HG02763 (cell line): ENCODE measurements around the gene LBHD1.
A peak's percentile ranks its signal among the peaks of the same experiment; 100 is the strongest.
"Not testable (repeated sequence)": the region's sequence is repeated elsewhere in the genome, so short reads cannot be mapped to it uniquely, and the experiment has no call there.

Experiments
- ATAC-seq: cut with Tn5 transposase; IDR thresholded peaks from one replicate; pipeline ENCODE4 v1.9.1; 2021; ENCODE audit warnings: mild to moderate bottlenecking, moderate library complexity; ENCODE audit not compliant: unreplicated experiment

Gene LBHD1

DNA sequence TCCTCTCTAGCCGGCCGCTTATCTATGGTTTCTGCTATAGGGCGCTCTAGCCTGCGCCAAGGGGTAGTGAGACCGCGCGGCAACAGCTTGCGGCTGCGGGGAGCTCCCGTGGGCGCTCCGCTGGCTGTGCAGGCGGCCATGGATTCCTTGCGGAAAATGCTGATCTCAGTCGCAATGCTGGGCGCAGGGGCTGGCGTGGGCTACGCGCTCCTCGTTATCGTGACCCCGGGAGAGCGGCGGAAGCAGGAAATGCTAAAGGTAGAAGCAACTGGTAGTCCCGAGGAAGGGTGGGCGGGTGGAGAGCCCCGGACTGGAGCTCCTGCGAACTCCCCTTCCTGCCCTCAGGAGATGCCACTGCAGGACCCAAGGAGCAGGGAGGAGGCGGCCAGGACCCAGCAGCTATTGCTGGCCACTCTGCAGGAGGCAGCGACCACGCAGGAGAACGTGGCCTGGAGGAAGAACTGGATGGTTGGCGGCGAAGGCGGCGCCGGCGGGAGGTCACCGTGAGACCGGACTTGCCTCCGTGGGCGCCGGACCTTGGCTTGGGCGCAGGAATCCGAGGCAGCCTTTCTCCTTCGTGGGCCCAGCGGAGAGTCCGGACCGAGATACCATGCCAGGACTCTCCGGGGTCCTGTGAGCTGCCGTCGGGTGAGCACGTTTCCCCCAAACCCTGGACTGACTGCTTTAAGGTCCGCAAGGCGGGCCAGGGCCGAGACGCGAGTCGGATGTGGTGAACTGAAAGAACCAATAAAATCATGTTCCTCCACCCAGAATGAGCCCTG, at the start of gene LBHD1, which contains the start of gene UQCC3:
TSS of gene LBHD1 (minus strand) at position 660 of the 782 bp plus-strand sequence. CDS start 2,236 bp downstream, outside the sequence.
TSS of gene UQCC3 (plus strand) at position 66 of the 782 bp plus-strand sequence. CDS start at position 139, 73 bp downstream.
- peak; percentile 52 for ATAC-seq

DNA sequence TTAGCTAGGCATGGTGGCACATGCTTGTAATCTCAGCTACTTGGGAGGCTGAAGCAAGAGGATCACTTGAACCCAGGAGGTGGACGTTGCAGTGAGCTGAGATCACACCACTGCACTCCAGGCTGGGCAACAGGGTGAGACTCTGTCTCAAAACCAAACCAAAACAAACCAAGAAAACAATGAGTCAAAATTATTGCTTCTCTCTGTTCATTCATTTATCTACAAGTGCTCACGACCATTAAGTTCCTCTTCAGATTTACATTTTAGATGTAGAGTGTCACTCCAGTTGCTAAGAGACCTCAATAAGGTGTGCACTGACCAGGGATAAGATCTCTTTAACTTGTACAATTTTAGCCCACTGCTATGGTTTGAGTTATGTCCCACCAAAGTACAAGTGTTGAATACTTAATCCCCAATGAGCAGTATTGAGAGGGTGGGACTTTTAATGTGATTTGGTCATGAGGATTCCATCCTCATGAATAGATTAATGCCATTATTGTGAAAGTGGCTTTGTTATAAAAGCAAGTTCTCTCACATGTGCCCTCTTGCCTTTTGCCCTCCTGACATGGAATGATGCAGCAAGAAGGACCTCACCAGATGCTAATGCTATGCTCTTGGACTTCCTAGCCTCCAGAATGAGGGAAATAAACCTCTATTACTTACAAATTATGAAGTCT, 47.4 kb upstream of the LBHD1 start:
- no peak for ATAC-seq

DNA sequence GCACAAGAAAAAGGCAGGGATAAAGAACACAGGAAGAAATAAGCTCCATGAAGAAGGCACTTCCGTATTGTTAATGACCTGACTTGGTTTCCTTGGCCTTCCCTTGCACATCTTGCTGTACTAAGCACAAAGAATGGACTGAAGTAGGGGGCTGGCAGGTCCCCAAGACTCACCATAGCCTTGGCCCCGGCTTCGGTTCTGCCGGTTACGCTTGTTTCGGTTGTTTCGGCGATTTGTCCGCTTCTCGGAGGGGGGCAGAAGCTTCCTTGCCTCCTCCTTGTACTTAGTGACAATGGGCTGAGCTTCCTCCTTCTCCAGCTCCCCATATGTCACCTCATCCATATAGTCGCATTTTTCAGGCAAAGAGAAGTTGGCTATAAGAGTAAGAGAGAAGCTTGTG, 44.7 kb upstream of the LBHD1 start:
- ATAC-seq = no peak

DNA sequence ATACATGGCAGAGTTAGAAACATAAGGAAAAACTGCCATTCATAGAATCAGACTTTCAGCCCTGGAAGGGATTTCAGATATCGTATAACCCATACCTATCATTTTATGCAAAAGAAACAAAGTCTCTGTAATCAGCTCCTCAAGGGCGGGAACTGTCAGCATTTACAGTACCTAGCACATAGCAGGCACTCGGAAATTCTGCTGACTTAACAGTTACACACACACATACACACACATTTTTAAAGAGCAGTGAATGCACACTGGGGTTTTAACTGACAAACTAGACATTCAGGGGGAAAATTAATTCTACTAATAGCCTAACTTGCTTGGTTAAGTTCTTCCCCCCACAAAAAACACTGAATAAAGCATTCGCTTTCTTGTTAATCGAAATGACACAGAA, 44.1 kb upstream of the LBHD1 start:
- no peak for ATAC-seq

DNA sequence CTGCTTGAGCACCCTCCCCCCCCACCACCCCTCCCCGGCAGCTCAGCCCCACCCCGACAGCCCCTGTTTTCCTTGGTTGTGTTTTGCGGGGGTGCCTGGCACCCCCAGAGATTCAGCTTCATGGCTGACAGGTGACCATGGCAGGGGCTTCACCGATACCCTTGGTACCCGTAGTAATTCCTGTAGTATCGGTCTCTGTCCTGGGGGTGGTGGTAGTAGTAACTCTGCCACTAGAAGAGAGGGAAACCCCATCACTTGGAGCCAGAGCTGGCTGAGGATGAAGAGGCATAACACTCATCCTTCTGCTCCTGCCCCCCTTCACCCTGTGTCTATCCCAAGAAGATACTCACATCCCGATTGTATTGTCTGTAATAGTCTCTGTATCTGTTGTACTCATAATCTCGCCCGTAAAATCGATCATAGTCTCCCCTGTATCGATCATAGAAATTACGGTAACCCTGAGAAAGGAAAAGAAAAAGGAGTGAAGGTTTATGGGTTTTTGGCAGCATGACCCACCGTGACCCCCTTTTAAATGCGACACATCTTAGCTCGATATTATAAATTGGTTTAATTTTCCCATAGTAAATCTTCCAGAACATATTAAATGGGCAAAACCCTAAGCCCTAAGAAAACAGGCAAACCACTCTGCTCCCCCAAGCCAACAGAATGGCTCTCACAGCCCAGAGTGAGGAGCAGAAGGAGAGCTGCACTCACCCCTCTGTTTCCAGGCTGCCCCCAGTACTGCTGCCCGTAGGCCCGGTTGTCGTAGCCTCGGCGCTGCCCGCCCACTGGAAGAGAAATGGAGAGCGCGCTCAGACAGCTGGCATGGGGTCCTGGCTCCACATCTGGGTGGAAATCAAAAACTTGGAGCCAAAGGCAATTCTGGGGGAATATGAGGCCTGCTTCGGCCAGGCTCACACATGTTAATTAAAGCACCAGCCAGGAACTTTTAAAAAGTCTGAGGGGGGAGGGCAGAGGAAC, 43.4 kb upstream of the LBHD1 start:
- ATAC-seq = no peak

DNA sequence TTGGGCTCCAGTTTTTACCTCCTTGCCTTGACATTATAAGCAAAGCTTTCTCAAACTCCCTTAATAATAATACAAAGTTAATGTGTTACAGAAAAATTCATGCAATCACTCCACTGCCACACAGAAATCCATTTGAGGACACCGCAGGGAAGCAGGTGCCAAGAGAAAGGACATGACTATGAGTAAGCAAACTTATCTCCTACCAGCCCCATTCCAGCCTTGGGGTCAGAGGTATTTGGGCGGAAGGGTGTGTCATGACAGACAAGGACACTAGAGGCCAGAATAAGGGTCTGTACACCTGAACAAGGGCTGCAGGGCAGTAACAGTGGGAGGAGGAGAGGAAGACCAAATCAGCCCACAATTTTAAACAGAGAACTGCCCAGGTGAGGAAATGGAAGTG, 41.3 kb upstream of the LBHD1 start:
- no peak for ATAC-seq

DNA sequence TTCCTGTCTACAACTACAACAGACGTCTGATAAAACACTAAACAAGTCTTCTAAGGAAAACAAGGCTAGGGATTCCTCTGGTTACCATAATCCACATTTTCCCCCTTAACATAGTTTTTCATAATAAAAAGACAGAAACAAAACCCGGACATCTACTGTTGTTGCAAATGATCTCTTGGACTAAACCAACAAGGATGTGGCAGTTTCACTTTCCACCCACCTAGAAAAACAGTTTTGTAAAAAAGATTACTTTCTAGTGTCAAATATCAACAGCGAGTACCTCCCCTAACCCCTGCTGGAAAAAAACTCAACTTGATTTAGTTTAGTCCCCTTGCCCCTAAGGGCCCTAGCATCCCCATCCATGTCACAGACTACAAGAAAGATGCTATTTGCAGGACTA, 40.8 kb upstream of the LBHD1 start:
- no peak for ATAC-seq

DNA sequence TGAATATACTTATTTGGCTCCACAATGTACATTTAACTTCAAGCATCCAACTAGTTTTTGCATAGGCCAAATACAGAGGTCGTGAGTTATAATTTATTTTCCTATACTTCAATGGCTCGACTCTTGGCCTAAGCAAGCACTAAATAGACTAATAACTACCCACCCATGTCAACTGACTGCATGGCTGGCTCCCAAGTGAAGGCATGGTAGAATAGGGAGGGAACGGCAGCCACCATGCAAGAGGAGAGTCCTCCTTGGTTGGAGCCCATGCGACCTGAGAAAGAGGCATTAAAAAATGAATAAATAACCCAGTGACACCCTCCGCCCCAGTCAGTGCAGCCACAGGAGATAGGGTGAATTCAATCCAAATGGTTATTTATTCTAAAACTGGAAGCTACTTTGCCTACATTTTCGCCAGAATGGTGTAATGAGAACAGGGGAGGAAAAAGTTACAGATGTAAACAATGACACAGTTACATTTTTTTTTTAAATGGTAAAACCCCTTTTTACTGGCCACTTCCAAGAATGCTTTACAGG, 40.3 kb upstream of the LBHD1 start:
- ATAC-seq = no peak

DNA sequence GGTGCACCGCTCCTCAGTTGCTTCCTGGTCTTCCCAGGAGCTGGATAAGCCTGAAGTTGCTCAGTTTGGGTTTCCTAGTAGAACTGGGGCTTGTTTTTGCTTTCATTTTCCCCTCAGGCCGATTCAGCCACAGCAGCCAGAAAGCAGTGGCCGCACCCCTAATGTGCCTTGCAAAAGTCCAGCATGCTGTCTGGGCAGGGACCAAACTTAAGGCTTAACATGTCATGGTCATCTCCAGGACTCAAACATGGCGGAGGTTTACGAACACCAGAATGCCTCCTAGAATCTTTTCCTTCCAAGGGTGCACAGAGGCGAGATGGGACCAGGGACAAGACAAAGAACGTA, 37.9 kb upstream of the LBHD1 start:
- ATAC-seq = no peak

DNA sequence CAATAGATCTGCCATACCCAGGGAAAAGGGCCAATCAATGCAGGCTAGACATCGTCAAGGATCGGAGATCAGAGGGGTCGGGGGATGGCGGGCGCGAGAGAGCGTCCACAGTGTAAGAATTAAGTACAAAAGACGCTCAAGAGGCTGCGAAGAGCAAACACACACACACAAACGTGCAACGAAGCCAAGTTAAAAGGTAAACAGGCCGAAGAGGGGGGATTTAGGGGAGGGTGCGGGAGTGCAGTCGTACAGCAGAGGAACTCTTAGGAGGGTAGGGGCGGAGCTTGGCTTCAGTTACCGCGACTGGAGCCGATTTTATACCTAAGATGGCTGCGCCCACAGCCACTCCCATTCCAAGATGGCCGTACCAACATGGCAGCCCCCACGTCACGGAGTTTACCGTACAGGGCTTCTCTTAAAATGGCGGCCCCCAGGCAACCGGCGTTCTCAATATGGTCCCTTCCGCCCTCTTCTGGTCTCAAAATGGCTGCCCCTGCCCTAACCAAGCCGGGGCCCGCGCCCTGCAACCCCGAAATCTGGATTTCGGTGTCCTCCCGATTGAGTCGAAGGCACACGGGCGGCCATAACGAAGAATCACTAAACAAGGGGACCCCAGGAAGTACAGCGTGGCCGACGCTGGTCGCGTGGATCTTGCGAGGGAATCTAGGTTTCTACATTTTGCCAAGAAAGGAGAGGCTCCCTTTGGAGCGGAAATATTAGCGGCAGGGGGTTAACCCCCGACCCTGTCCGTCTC, 37.4 kb upstream of the LBHD1 start:
- peak; percentile 66 for ATAC-seq

DNA sequence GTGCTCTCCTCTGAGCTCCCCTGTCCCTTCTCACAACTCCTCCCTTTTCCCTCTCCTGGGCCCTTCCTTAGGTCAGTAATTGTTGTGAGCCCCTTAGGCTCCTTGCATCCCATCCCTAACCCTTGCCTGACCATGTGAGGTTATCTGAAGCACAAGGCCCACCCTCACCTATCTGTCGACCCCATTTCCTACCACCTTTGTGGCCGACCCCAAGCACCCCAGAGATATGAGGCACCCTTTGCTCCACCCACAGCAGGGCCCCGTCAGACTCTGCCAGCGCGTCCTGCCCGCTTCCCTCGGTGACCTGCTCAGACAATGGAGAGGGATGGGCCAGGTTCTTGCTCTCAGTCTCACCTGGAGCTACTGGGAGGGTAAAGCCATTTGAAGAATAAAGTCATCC, 36.7 kb upstream of the LBHD1 start:
- ATAC-seq = no peak

DNA sequence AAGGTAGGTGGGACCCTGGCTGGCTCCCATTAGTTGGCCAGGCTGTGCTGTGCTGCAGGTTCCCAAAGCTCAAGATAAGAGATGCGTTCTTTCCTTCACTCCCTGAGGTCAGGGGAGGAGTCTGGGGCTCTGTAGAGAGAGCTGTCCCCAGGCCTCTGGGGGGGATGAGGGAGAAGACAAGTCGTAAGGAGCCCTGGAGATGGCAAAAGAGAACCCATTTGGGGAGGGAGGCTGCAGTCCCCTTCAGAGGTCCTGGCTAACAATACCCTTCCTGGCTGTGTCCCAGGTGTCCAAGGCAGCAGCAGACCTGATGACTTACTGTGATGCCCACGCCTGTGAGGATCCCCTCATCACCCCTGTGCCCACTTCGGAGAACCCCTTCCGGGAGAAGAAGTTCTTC, 36.3 kb upstream of the LBHD1 start:
- ATAC-seq = no peak

DNA sequence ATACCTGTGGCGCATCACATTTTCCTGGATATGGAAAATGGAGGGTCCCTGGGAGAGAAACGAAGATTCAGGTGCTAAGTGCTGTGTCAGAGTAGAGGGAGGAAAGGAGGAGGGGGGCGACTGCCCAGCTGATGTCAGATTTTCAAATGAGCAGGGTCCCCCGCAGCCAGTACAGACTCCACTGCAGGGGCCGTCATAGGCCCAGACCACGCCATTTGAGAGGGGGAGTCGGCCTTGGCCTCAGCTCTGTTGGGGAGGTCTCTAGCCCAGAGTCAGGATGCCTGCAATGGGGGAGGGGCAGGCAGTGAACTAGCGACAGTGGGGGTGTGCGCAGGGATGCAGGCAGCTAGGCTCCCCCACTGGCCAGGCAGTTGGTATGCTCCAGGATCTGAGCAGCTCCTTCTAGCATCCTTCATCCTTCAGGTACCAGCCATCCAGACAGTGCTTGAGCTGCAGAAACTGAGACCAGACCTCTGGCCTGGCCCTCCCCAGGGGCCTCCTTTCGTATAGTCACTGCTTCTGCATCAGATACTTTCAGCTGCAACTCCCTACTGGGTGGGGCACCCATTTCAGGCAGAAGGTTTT, 35.3 kb upstream of the LBHD1 start, which contains the start of the genes BSCL2 and GNG3:
TSS of gene BSCL2 (minus strand) at position 148 of the 585 bp plus-strand sequence. CDS start 229 bp downstream, outside the sequence.
TSS of gene GNG3 (plus strand) at position 400 of the 585 bp plus-strand sequence. CDS start 620 bp downstream, outside the sequence.
- no peak for ATAC-seq

DNA sequence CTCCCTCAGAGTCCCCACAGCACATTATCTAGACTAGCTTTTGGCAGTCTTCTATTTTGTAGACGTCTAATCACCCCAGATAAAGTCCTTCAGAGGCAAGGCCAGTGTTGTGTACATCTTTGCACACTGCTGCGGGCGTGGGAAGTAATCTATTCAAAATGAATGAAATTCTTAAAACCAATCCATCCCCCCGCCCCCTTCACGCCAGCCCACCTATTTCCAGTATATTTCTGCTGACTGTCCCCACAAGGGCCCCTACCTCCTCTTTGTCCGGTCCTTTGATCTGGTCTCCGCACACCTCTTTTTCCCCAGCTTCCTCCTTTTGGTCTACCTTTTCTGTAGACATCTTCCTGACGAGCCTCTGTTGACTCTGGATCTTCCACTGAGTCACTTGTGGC, 34.8 kb upstream of the LBHD1 start:
- ATAC-seq = no peak

DNA sequence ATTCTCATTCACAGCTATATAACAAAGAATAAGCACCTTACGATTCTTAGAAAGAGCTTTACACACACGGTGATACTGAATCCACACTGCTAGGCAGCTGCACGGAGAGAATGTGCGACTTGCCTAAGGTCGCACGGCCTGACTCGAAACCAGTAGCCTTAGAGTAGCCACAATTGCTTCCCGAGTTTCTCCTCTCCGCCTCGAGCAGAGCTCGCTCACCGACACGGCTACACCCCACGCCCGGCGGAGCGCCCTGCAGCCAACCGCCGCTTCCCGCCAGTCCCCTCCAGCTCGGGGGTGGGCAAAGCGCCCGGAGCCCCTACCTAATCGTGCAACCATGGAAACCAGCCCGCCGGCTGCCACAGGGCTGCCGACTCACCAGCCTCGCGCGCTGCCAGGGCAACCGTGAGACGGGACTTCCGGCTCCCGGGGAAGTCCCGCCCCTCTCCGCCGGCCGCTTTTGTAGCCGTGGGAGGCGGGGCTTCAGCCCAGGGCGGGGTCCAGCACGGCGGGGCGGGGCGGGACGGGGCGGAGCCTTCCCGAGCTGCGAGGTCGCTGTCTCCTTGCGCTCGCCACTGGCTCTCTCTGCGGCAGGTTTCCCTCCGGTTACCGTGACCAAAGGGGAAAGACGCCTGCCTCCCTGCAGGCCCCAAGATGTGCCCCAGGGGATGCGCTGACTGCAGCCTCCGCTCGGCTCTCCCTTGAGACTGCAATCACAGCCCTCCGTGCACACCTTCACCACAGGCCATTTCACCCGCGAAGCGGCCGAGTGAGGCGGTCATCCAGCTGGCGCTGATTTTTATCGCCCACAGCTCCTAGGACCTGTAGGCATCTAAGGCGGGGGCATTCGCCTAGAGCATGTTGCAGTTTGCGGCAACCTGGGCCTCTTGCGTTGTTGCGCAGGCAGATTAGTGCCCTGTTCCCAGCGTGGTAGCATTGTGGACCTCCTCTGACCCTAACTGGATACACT, 34.1 kb upstream of the LBHD1 start:
- ATAC-seq = peak; percentile 63

DNA sequence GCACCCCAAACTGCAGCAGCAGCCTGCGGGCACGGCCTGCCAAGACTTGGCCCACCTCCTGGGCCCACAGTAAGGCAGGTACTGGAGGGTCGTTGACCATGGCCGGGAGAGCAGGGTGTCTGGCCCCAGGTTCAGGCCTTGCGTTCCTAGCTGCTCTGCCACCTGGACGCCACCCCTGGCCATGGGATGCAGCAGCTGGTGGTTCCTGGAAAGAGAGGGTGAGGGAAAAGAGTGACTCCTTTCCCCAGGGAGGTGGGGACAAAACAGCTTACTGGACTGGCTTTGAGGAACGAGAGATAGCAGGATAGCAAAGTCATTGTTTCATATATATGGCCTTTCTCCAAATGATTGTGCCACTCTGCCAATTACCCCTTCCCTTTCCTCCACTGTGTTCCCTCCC, 33.3 kb upstream of the LBHD1 start:
- ATAC-seq = no peak

DNA sequence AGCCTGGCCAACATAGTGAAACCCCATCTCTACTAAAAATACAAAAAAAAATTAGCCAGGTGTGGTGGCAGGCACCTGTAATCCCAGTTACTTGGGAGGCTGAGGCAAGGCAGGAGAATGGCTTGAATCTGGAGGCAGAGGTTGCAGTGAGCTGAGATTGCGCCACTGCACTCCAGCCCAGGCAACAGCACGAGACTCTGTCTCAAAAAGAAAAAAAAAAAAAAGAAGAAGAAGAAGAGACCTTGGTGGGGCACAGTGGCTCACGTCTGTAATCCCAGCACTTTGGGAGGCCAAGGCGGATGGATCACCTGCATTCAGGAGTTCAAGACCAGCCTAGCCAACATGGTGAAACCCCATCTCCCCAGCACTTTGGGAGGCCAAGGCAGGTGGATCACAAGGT, 31.9 kb upstream of the LBHD1 start:
- not testable (repeated sequence) for ATAC-seq

DNA sequence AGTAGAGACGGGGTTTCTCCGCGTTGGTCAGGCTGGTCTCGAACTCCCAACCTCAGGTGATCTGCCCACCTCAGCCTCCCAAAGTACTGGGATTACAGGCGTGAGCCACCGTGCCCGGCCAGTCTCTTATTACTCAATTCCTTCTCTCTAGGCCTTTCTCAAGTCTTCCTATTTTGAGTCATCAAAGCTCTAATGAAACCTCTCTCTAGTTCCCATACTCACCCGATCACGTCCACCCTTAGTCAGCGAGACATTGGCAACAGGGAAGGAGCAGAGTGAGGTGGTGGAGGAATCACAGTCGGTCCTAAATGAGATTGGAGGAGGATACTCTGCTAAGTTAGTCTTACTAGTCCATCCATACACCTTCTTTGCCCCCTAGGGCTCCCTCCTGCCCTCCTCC, 30.2 kb upstream of the LBHD1 start:
- ATAC-seq = no peak
